ENCODE data around the gene FHL1. TPM values are rescaled to one million over a fixed set of nuclear protein-coding genes. Genes with fewer than 3 reads are reported as not detected.

The FHL1 gene
- total RNA-seq, 2 donors from 2014 or later, result 19.0 to 27.5 TPM

DNA sequence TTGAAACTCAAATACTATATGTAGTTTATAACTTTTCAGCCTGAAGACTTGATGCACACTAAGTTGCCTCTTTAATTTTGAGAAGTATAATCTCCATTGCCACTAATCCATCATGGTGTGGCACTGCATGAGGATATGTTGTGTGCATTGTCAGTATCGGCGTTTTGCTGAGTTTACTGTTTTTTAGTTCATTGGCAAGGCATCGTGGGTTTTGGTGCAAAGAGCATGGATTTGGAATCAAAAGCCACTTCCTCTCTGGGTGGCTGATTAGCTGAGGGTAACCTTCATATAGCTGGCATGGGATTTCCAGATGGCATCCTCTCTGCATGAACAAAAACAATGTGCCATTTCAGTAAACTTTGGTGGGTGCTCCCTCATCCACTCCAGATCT is 38.7 kb downstream of the FHL1 start:
- Mint-ChIP-seq H3K4me3 (no peak overlapping the region), H3K36me3 (ENCODE audit: low read depth) (no peaks in the 10 kb centered on the region), H3K27ac (no peak overlapping the region), H3K27me3 (no peaks in the 10 kb centered on the region), H3K4me1 (peaks cover 4% of the 10 kb centered on the region), H3K9me3 (no peaks in the 10 kb centered on the region)
- ATAC-seq (replicated peaks), result no peak

DNA sequence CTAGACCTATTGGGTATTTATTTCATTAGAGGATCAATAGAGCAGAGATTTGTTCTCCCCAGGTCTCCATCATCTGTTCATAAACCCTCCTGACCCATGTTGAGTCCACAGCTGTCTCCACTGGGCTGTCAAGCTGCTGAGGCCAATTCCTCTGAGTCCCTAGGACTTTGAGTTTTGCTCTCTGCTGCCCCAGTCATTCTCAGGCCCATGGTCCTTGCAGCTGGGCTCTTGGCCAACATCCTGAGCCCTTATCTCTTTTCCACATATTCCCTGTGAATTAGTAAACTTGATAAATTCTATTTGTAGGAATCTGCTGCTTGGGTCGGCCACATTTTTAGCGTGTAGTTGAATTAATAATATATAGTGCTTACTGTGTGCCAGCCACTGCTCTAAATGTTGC is 41.9 kb downstream of the FHL1 start:
- H3K36me3 Mint-ChIP-seq (ENCODE audit: low read depth), result no peaks in the 10 kb centered on the region
- peaks cover 23% of the 10 kb centered on the region for H3K4me1 Mint-ChIP-seq
- H3K9me3 Mint-ChIP-seq, result no peaks in the 10 kb centered on the region
- no peak overlapping the region for H3K4me3 Mint-ChIP-seq
- ATAC-seq (replicated peaks), result no peak
- H3K27ac Mint-ChIP-seq, result no peak overlapping the region
- H3K27me3 Mint-ChIP-seq, result no peaks in the 10 kb centered on the region

- no peak overlapping the region for H3K27ac Mint-ChIP-seq
- no peak overlapping the region for H3K4me3 Mint-ChIP-seq
- no peaks in the 10 kb centered on the region for H3K9me3 Mint-ChIP-seq
- ATAC-seq (replicated peaks), result no peak
- H3K4me1 Mint-ChIP-seq, result peaks cover 23% of the 10 kb centered on the region
- no peaks in the 10 kb centered on the region for H3K36me3 Mint-ChIP-seq (ENCODE audit: low read depth)
- H3K27me3 Mint-ChIP-seq, result no peaks in the 10 kb centered on the region
Measured at GRCh38 chrX:136190038-136190713, 42.8 kb downstream of the FHL1 start.

- Mint-ChIP-seq H3K4me3 (no peak overlapping the region), H3K27ac (no peak overlapping the region), H3K36me3 (ENCODE audit: low read depth) (no peaks in the 10 kb centered on the region), H3K9me3 (no peaks in the 10 kb centered on the region), H3K27me3 (no peaks in the 10 kb centered on the region), H3K4me1 (peaks cover 30% of the 10 kb centered on the region)
- ATAC-seq (replicated peaks), result no peak
Measured at GRCh38 chrX:136191171-136191570, 43.8 kb downstream of the FHL1 start.

GRCh38 chrX:136192135-136192534 is 44.8 kb downstream of the FHL1 start:
- ATAC-seq (replicated peaks), result peak; percentile 51

GRCh38 chrX:136192839-136193414 is 45.6 kb downstream of the FHL1 start:
- peak overlapping the region; percentile 69 for H3K4me3 Mint-ChIP-seq
- peak overlapping the region; percentile 92 for H3K27ac Mint-ChIP-seq
- no peaks in the 10 kb centered on the region for H3K9me3 Mint-ChIP-seq
- peaks cover 30% of the 10 kb centered on the region for H3K4me1 Mint-ChIP-seq
- H3K27me3 Mint-ChIP-seq, result no peaks in the 10 kb centered on the region
- H3K36me3 Mint-ChIP-seq (ENCODE audit: low read depth), result no peaks in the 10 kb centered on the region
- no peak for ATAC-seq (replicated peaks)

More at GRCh38 chrX:136192135-136192534, 44.8 kb downstream of the FHL1 start:
- H3K27ac Mint-ChIP-seq, result peak overlapping the region; percentile 82
- H3K27me3 Mint-ChIP-seq, result no peaks in the 10 kb centered on the region
- no peaks in the 10 kb centered on the region for H3K9me3 Mint-ChIP-seq
- H3K36me3 Mint-ChIP-seq (ENCODE audit: low read depth), result no peaks in the 10 kb centered on the region
- peak overlapping the region; percentile 69 for H3K4me3 Mint-ChIP-seq
- peaks cover 30% of the 10 kb centered on the region for H3K4me1 Mint-ChIP-seq

DNA sequence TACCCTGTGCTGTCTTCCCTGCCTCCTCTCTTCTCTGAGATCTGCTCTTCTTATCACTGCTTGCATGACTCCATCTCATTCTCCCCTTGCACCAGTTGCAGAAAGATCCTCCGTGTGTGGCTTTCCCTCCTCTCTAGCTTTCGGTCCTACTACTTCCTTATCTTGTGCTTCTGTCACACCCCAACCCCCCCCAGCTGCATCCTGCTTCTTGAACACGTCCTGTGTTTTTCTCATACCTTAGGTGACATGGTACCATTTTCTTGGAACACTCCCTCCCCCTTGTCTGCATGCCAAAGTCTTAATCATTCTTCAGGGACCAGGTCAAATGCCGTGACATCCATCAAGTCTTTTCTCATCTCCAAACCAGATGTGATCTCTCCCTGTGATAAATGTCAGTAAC is 46.4 kb downstream of the FHL1 start:
- no peaks in the 10 kb centered on the region for H3K36me3 Mint-ChIP-seq (ENCODE audit: low read depth)
- H3K4me1 Mint-ChIP-seq, result peaks cover 30% of the 10 kb centered on the region
- ATAC-seq (replicated peaks), result peak; percentile 40
- H3K4me3 Mint-ChIP-seq, result peak overlapping the region; percentile 69
- H3K27me3 Mint-ChIP-seq, result no peaks in the 10 kb centered on the region
- no peaks in the 10 kb centered on the region for H3K9me3 Mint-ChIP-seq
- H3K27ac Mint-ChIP-seq, result peak overlapping the region; percentile 92

DNA sequence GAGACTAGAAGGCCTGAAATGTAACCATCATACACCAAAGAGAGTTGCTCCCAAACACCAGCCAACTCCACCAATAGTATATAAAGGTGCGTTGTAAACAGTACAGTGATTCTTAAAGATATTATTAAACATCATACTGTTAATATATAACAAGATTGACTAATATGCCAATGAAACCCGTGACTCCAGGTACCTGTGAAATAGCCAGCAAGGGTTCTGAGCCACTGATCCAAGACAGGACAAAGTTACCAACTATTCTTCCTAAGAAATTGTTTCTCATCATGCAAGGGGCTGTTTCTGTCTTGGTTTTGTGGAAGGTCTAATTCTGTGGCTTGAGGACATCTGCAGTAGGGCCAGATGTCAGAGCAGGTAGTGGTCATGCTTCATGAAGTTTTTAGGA is 47.2 kb downstream of the FHL1 start:
- Mint-ChIP-seq H3K4me3 (no peak overlapping the region), H3K27me3 (no peaks in the 10 kb centered on the region), H3K4me1 (peaks cover 30% of the 10 kb centered on the region), H3K27ac (no peak overlapping the region), H3K9me3 (no peaks in the 10 kb centered on the region), H3K36me3 (ENCODE audit: low read depth) (no peaks in the 10 kb centered on the region)
- ATAC-seq (replicated peaks), result no peak

GRCh38 chrX:136195247-136195646 is 47.9 kb downstream of the FHL1 start:
- no peak for ATAC-seq (replicated peaks)
- peaks cover 27% of the 10 kb centered on the region for H3K4me1 Mint-ChIP-seq
- no peaks in the 10 kb centered on the region for H3K36me3 Mint-ChIP-seq (ENCODE audit: low read depth)
- no peaks in the 10 kb centered on the region for H3K27me3 Mint-ChIP-seq
- no peak overlapping the region for H3K27ac Mint-ChIP-seq
- no peak overlapping the region for H3K4me3 Mint-ChIP-seq
- no peaks in the 10 kb centered on the region for H3K9me3 Mint-ChIP-seq

DNA sequence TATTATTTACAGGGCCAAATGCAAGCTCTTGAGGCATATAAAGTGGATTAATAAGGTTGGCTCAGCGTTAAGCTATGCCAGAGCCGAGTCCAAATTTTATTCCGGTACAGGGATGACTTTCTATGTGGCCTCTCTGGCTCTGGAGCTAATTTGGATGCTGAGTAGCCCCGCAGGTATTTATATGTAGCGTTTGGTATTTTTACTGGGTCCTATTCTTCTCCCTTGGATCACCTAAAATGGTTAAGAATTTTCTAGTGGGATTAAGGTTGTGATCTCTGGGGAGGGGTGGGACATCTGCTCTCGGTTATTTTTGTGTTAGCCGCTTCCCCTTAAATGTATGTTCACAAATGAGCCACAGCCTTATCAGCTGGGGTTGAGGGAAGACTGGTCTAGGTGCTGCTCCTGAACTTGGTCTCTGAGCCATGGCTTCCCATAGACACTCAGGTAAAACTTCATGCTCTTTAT is 49.4 kb downstream of the FHL1 start:
- no peaks in the 10 kb centered on the region for H3K27me3 Mint-ChIP-seq
- H3K36me3 Mint-ChIP-seq (ENCODE audit: low read depth), result no peaks in the 10 kb centered on the region
- peaks cover 26% of the 10 kb centered on the region for H3K4me1 Mint-ChIP-seq
- H3K4me3 Mint-ChIP-seq, result no peak overlapping the region
- ATAC-seq (replicated peaks), result no peak
- no peaks in the 10 kb centered on the region for H3K9me3 Mint-ChIP-seq
- H3K27ac Mint-ChIP-seq, result no peak overlapping the region

- H3K9me3 Mint-ChIP-seq, result no peaks in the 10 kb centered on the region
- no peak overlapping the region for H3K4me3 Mint-ChIP-seq
- H3K27me3 Mint-ChIP-seq, result no peaks in the 10 kb centered on the region
- peaks cover 18% of the 10 kb centered on the region for H3K4me1 Mint-ChIP-seq
- H3K27ac Mint-ChIP-seq, result no peak overlapping the region
- no peaks in the 10 kb centered on the region for H3K36me3 Mint-ChIP-seq (ENCODE audit: low read depth)
- ATAC-seq (replicated peaks), result no peak
Measured at GRCh38 chrX:136198010-136198409, 50.7 kb downstream of the FHL1 start.

DNA sequence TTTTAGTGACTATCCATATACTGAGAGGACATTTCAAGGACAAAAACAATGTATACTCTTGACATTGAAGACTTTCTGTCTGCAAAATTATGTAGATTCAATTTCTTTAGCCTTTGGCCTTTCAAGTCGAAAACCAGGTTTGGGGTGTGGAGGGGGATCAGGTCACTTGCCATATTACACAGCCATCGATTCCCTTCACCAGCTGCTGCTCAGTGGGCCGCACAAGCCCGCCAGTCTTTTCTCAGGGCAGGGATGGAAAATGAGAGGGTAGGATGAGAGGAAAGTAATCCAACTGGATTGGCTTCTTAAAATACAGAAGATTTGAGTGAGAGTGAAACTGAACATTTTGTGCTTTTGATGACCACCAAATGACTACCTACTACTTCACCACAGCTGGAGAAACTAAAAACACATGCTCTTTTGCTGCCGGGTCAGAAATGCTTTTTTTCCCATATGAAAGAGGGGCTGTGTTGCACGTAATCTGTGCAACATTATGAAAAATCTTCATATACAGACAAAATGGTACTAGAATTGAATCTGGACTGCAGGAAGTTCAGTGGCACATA is 51.4 kb downstream of the FHL1 start:
- H3K9me3 Mint-ChIP-seq, result no peaks in the 10 kb centered on the region
- H3K4me3 Mint-ChIP-seq, result no peak overlapping the region
- H3K36me3 Mint-ChIP-seq (ENCODE audit: low read depth), result no peaks in the 10 kb centered on the region
- peaks cover 12% of the 10 kb centered on the region for H3K4me1 Mint-ChIP-seq
- H3K27me3 Mint-ChIP-seq, result no peaks in the 10 kb centered on the region
- no peak overlapping the region for H3K27ac Mint-ChIP-seq
- no peak for ATAC-seq (replicated peaks)

DNA sequence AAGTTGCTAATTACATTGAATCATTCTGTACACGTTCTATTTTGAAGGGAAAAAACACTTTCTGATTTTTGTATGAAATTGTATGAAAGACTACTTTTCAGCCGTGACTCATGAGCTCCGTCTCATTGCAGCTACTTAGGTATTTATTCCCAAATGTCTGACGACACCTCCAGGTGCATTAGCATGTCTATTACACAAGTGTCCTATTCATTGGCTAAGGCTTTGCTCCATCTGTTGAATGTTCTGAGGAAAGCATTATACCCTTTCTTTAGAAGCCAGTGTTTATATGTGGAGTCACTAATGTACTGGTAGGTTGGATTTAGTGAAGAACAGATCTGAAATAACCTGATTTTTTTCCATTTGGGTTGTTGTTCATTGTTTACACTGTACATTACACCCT is 52.0 kb downstream of the FHL1 start:
- ATAC-seq (replicated peaks), result no peak
- no peak overlapping the region for H3K27ac Mint-ChIP-seq
- H3K36me3 Mint-ChIP-seq (ENCODE audit: low read depth), result no peaks in the 10 kb centered on the region
- H3K4me1 Mint-ChIP-seq, result peaks cover 7% of the 10 kb centered on the region
- no peaks in the 10 kb centered on the region for H3K9me3 Mint-ChIP-seq
- no peak overlapping the region for H3K4me3 Mint-ChIP-seq
- no peaks in the 10 kb centered on the region for H3K27me3 Mint-ChIP-seq

DNA sequence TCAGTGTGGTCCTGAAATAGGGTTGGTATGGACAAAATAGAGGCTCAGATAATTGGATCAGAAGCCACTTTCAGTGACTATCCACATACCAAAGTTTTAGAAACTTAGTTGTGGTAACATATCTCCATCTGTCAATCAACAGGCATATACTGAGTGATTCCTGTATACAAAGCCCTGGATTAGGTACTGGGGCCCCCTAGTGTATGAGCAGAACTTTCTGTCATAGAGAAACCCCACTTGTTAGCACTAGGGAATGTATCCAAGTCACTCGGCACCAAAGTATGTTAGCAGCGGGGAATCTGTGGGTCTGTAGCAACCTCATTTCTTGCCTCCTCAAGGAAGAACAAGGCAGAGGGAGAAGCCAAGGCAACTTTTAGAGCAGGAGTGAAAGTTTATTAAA is 53.1 kb downstream of the FHL1 start:
- ATAC-seq (replicated peaks), result peak; percentile 43
- Mint-ChIP-seq H3K4me3 (no peak overlapping the region), H3K9me3 (no peaks in the 10 kb centered on the region), H3K27ac (no peak overlapping the region), H3K36me3 (ENCODE audit: low read depth) (no peaks in the 10 kb centered on the region), H3K4me1 (peaks cover 12% of the 10 kb centered on the region), H3K27me3 (no peaks in the 10 kb centered on the region)

GRCh38 chrX:136201601-136202000 is 54.3 kb downstream of the FHL1 start:
- H3K4me1 Mint-ChIP-seq, result peaks cover 6% of the 10 kb centered on the region
- no peaks in the 10 kb centered on the region for H3K36me3 Mint-ChIP-seq (ENCODE audit: low read depth)
- no peaks in the 10 kb centered on the region for H3K27me3 Mint-ChIP-seq
- no peak for ATAC-seq (replicated peaks)
- no peak overlapping the region for H3K4me3 Mint-ChIP-seq
- H3K9me3 Mint-ChIP-seq, result no peaks in the 10 kb centered on the region
- no peak overlapping the region for H3K27ac Mint-ChIP-seq

All from activated T-helper 17 cell treated with anti-CD3 and anti-CD28 coated beads, Interleukin-2, amount 50 U/mL, for 72 hours (primary cell).